Head of caudate nucleus (tissue), 42 donors: ENCODE measurements around the gene LHX4.

Source experiments
- DNase-seq, 42 donors: peaks; one replicate each; pipeline versions ENCODE4 v3.0.0 to v3.0.0-alpha.2; 2020 to 2021; ENCODE audit warnings: mixed read lengths in 7 of 42
- intact Hi-C: fragments of 100-400 bp; cut with DNase I; formaldehyde crosslinking; loops from one replicate; pipeline ENCODE4 v1.15.0; 2022

LHX4 gene

DNA sequence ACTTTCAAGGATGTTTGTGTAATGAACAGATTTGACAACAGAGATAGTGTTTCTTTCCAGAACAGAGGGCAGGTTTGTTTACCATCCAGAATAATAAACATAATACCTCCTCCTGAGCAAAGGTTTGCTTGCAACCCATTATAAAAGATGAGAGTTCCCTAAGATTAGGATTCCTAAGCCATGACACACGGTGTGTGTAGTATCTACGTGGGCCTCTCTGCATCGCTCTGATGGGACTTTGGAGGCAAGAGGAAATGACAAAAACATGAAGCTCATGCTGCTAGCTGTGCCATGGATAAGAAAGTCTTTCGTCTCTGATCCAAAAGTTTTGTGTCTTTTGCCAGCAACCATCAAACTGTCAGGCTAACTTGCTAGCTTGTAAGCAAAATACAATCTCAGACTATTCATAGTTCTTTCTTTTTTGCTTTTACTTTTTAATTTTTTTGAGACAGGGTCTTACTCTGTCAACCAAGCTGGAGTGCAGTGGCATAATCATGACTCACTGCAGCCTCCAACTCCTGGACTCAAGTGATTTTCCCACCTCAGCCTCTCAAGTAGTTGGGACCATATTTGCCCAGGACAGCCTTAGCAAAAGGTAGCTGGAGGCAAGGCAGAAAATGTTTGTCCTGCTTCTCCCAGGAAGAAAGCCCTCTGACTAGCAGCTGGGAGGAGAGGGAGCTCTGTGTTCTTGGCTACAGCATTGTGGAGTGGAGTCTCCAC is 81.1 kb downstream of the LHX4 start:
- intact Hi-C loops: no loop called here
- DNase-seq: no peak

- intact Hi-C loops: no loop called here
- DNase-seq: no peak
Measured at GRCh38 chr1:180312926-180313325, 82.9 kb downstream of the LHX4 start.

DNA sequence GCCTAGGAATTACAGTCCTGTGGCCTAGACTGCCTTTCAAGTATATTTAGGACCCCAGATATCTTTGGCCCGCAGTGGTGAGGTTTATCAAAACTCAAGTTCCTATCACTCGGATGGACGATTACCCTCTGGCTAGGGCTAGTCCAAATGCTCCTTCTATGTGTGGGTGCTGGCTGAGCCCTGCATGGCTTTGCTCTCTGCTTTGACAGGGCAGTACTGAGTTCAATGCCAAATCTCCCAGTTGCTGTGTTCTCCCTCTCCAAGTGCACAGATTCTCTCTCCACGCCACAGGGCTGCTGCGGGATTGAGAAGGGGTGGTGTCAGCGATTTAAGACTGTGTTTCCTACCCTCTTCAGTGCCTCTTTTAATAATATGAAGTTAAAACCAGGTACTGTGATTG is 97.0 kb downstream of the LHX4 start:
- intact Hi-C loops: no loop called here
- DNase-seq: no peak
